Islet of Langerhans (tissue), 1 donor: ENCODE data around the gene DDA1.
A peak's percentile ranks its signal among the peaks of the same experiment; 100 is the strongest.

Experiments
- FAIRE-seq: peaks from one replicate; lab custom pipeline; 2011; peaks lifted over from hg19 to GRCh38; lab: Jason Lieb, UNC

The DDA1 gene

DNA sequence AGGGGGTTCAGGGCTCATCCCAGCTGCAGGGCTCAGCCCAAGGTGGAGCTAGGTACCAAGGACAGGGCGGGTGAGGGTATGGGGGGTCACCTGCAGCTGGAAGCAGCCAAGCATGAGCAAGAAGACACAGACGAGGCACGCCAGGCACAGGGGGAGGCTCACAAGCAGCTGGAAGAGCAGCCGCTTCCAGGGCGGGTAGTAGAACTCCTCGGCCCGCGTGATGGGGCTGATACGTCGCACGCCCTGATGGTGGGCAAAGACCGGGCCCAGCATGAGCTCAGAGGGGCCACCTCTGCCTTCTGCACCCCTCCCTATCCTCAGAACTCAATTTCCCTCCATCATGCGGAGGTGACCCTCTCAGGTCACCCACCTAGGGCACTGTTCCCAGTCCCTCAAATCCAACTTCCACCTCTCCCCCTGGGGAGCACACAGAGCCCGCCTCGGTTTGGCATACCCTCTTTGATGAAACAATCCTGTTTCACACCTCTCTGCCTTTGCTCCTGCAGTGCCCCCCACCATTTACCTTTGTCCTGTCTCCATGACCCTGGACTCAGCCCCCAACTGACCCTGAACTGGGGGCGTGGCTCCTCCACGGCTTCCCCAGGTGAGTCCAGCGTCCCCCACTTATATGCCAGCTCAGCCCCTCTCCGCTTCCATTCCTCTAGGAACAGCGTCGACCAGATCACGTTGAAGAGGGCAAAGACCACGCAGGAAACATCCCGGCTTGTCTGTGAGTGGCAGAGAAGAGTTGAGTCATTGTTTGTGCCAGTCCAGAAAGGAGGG lies 21.1 kb downstream of the DDA1 start:
- FAIRE-seq = no peak

DNA sequence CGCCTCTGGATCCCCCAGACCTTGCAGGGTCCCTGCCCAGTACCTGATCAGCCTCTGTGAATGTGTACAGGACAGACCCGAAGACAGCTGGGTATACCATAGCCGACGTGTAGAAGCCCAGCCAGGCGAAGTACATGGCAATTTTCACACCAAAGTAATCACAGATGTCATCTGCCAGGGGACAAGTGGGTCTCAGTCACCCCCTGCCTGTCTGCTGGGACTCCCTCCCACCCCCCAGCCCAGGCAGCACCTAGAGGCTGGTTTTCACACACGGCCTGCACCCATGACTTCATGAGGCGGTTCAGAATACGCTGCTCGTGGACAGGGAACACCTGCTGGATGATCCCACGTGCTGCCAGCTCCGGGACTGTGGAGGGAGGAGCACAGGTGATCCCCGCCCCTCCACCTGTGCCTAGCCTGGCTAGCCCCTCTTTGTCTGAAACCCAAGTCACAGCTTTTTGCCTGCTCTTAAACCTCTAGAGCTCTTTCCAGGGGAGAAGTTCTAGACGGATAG lies 21.7 kb downstream of the DDA1 start:
- no peak for FAIRE-seq

DNA sequence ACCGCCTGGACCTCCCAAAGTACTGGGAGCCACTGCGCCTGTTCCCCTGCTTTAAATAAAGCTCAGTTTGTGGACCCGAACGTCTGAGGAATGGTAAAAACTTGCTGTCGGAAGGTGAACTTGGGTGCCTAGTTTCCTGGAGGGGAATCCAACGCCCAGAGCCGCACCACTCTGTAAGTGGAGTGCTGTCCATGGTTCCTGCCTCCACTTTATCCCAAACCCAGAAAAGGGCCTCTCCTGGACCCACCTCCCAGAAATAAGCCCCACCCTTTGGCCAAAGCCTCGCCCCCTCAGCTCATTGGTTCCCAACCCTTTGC lies 23.0 kb downstream of the DDA1 start:
- FAIRE-seq = no peak

DNA sequence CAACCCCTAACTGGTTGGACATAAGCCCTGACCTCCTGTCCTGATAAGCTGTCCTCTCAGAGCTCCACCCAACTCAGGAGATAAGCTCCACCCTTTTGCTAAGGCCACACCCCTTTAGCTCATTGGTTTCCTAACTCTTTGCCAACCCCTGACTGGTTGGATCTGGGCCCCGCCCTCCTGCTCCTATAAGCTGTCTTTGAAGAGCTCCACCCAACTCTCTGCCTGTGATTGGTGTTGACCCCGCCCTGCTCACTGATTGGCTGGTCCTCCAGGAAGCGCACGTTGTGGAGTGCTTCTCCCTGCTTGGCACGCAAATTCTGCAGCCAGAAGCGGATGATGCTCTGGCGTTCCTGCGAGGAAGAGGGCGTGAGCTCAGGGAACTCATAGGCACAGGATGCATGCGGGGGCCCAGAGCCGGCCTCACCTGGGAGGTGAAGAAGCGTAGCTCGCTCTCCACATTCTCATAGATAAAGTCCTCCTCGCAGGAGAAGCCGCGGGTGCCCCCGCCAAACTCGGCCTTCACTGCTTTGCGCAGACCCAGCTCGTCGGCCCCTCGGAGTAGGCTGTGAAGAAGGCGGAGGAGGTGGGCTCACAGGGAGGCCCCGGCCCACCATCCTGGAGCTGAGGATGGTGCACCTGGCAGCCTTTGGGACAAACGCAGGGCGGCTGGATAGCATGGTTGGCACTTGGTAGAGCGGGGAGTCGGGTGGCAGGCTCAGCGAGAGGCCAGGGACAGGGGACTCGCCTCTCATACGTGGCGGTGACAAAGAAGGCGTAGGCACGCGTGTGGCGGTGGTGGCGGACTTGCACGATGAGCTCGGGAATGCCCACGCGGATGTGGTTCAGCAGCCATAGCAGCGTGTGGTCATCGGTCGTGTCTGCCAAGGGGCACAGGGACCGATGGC lies 23.6 kb downstream of the DDA1 start:
- no peak for FAIRE-seq

DNA sequence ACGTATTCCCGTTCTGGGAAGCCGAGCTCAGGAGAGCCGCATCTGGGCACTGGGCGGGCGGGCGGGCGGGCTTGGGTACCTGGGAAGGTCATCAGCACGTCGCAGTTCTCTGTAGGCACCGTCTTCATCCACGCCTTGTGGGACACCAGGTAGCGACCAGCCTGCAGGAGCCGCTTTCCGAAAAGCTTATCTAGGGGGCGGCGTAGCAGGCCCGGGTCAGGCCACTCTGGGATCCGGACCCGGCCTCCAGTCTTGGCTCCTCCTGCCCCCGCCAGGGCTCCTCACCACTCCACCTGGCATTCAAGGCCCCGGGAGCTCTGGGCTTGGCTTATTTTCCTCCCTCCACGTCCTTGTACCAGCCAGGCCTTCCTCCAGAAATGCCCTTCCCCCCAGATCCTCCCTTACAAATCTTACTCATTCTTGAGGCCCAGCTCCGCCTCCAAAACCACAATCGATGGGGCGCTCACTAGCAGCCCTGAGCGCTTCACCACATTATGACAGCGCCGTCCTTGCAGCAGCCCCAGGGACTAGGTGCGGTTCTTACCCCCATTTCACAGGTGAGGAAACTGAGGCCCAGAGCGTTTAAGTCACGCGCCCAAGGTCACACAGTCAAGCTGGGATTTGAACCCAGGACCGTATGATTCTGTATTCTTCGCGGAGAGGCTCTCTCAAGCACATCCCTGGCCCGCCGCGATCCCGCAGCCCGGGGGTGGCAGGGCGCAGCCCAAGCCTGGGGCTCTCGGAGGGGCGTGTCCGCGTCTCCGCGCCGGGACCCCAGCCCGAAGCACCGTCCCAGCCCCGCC lies 24.4 kb downstream of the DDA1 start:
- FAIRE-seq = no peak

DNA sequence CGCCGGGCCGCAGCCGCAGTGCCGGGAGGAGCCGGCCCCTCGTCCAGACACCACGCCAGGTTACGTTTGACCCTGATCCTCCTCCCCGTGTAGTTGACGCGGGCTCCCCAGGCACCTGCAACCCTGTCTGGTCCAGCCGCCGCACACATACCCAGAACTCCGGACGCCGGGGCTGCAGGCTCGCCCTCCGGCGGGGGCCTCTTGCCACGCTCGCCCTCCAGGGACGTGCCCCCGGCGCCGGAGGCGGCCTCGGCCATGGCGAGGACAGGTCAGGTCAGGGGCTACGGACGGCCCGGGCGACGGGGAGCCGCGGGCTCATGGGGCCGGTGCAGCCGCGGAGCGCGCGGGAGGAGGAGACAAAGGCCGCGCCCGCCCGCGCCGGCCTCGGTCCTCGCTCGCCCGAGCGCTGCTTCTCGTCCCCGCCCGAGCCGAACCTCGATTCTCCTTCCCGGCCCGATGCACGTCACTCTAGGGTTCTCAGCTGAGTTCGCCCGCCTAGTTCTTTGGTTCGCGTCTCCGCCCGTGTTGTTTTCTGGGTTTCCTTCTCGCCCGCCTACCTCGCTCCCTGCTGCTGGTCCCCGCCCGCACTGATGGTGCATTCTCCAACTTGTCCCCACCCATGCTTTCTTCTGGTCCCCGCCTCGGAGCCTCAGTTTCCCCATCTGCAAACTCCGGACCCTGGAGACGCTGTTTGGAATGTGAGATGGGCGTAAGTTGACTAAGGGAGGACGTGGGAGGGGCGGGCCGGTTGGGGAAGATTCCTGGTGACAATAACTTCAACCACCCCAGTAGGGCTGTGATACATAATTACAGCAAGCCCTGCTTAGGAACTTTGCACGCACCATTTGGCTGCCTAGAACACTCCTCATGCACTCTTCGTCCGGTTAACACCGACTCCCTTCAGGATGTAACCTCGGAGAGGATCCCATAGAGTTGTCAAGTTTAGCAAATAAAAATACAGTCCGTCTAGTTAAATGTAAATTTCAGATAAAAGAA lies 25.3 kb downstream of the DDA1 start, which contains the start of gene ANO8:
TSS of gene ANO8 (minus strand) at position 442 of the 996 bp plus-strand sequence. CDS start at position 257, 185 bp downstream.
- no peak for FAIRE-seq

DNA sequence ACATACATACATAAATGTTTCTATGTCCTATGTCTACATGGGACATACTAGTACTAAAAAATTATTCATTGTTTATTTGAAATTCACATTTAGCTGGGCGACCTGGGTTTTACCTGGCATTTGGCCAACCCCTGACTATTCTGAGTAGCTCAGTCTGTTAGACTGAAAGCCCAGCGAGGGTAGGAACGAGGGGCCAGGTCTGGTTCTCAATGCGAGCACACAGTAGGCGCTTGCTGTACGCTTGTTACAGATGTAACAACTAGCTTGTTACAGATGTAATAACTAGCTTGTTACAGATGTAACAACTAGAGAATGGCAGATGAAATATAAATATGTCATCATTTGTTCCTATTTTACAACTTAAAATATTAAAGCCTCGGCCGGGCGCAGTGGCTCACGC lies 26.2 kb downstream of the DDA1 start:
- no peak for FAIRE-seq

DNA sequence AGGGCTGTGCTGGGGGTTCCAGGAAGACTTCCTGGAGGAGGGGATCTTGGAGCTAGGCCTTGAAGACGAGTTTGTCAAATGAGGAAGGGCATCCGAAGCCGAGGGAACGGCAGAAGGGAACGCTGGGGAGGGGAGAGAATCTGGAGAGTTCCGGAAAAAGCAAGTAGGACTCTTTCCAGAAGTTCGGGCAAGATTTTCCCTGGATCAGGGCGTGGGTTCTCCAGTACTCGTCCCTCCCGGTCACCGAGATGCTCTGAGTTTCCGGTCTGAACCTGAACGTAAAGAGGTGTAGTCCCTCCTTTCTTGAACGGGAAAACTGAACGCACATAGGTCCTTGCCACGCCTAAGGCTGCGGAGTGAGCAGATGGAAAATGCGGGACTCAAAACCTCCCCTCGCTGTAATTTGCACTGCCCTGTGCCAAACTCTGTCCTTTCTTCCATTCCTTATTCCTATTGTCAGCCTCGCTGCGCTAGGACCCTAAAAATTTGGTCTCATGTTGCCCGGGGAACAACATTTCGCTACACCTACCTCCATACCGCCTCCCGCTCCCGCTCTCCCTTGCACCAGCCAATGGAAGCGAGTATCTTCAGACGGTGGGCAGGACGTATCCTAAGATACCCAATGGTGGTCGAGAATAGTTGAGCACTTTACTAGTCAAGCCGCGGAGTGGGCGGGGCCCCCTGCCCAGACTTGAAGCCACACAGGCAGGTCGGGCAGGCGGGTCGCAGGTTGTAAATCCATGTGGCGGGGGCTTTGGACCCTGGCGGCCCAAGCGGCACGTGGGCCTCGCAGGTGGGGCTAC lies 27.7 kb downstream of the DDA1 start, which contains the start of gene GTPBP3:
TSS of gene GTPBP3 (plus strand) at position 682 of the 803 bp plus-strand sequence. CDS start at position 741, 59 bp downstream.
- FAIRE-seq = peak; percentile 72

DNA sequence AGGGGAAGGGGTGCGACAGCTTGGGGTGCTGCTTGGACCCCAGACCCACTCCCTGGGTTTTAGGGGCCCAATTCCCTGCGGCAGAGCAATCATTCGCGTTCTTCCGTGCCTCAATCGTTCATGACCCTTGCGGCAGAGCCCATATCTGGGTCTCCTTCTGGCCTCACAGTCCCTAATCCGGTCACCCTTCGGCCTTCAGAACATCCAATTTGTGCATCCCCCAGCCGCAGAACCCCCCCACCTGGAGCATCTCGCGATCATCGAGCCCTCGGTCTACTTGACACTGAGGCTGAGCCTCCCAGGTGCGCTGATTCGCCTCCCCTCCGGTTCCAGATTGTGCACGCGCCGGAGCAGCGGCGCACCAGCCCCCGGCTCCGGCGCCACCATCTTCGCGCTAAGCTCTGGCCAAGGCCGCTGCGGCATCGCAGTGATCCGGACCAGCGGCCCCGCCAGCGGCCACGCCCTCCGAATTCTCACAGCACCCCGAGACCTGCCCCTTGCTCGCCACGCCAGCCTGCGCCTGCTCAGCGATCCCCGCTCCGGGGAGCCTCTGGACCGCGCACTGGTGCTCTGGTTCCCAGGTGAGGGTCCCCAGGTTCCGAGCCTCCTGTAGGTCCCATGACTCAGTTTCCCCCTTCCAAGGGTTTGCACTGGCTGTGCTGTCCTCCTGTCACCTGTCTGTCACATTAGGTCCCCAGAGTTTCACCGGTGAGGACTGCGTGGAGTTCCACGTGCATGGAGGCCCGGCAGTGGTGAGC lies 28.5 kb downstream of the DDA1 start:
- no peak for FAIRE-seq

DNA sequence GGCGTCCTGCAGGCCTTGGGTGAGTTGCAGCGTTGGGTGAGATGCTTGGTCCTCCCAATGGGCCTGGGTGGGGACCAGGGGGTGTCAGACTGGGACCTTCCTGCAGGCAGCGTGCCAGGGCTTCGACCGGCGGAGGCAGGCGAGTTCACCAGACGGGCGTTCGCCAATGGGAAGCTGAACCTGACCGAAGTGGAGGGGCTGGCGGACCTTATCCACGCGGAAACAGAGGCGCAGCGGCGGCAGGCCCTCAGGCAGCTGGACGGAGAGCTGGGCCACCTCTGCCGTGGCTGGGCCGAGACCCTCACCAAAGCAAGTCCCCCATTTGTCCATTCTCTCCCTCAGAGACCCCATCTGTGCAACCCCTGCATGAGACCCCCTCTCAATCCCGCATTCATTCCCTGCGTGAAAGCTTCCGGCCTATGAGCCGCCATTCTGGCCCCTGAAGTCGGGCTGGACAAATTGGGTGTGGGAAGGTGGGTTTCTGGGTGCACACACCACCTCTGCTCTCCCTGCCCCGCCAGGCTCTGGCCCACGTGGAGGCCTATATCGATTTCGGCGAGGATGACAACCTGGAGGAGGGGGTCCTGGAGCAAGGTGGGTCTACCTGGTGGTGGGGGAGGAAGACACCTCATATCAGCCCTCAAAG lies 29.2 kb downstream of the DDA1 start:
- FAIRE-seq = no peak

DNA sequence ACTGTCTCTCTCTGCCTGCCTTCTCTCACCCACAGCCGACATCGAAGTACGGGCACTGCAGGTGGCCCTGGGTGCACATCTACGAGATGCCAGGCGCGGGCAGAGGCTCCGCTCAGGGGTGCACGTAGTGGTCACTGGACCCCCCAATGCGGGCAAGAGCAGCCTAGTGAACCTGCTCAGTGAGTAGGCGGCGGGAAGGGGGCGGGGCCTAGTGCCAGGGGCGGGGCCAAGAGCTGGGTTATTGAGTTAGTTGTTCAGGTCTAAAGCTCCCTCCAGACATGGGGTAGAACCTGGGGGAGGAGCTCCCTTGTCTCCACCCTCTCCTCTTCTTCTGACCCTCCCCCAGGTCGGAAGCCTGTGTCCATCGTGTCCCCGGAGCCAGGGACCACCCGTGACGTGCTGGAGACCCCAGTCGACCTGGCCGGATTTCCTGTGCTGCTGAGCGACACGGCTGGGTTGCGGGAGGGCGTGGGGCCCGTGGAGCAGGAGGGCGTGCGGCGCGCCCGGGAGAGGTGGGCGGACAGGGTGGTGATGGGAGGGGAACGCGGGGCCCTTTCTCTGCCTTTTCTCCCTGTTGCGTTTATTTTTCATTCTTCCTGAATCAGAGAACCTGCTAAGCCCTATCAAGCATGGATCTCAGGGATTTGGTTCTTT lies 29.9 kb downstream of the DDA1 start:
- no peak for FAIRE-seq

DNA sequence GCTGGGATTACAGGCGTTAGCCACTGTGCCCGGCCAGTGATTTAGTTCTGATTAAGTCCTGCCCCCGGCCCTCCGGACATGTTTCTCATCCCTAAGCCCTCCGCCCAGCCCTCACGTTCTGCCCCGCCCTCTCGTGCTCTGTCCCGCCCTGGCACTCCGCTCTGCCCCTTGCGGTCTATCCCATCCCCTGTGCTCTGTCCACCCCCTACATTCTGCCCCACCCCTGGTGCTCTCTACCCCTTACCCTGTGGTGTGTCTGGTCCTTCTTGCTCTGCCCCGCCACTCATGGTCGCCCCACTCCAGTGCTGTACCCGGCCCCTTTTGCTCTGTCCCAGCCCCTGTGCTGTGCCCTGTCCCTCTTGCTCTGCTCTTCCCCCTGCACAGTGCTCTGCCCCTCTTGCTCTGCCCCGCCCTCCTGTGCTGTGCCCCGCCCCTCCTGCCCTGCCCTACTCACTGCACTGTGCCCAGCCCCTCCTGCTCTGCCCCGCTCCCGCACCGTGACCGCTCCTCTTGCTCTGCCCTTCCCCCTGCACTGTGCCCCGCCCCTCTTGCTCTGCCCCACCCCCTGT lies 31.0 kb downstream of the DDA1 start:
- FAIRE-seq = no peak

DNA sequence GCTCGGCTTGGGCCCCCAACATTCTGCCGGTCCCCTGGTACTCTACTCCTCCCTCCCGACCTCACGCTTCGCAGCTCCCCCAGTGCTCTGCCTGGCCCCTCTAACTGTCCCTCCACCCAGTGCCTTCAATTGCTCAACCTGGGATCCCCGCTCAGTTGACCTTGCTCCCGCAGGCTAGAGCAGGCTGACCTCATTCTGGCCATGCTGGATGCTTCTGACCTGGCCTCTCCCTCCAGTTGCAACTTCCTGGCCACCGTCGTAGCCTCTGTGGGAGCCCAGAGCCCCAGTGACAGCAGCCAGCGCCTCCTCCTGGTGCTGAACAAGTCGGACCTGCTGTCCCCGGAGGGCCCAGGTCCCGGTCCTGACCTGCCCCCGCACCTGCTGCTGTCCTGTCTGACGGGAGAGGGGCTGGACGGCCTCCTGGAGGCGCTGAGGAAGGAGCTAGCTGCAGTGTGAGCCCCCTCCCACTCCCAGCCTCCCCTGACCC lies 31.6 kb downstream of the DDA1 start:
- FAIRE-seq = no peak

DNA sequence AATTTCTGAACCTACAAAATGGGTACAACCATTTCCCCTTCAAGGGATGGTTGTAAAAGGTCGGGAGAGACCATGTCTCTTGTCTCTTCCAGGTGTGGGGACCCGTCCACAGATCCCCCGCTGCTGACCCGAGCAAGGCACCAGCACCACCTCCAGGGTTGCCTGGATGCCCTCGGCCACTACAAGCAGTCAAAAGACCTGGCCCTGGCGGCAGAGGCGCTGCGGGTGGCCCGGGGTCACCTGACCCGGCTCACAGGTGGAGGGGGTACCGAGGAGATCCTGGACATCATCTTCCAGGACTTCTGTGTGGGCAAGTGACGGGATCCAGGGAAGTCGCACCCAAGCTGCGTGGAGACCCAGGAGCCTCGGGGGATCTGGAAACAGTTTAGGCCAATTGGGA lies 32.0 kb downstream of the DDA1 start:
- FAIRE-seq = no peak

DNA sequence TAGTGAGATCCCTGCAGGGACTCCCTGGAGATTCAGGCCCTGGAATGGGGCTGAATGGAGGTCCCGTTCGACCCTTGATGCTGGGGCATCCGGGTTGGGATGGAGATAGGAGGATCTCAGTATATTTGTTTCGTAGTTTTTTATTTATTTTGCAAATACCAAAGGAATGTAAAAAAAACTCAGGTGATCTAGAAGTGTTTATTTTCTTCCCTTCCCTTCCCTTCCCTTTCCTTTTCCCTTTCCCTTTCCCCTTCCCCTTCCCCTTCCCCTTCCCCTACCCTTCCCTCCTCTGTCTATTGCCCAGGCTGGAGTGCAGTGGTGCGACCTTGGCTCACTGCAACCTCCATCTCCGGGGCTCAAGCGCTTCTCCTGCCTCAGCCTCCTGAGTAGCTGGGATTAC lies 32.5 kb downstream of the DDA1 start:
- FAIRE-seq = no peak

DNA sequence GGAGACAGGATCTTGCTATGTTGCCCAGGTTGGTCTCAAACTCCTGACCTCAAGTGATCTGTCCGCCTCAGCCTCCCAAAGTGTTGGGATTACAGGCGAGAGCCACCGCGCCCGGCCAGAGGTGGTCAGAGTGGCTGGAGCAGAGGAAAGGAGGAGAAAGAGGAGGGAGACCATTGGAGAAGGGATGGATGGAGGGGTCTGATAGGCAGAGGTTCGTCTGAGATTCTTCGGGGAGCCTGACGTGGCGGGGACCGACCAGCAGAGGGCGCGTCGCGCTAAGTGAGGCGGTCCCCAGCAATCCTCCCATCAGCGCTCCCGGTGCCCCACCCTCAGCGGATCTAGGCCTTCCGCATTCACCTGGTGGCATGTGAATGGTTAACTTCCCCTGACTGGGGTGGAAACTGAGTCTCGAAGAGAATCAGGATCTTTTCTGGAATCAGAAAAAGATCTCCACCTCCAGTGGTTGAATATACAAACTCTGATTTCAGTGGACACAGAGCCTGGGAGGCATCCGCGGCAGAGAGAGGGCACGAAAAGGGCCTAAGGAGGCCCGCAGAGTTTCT lies 36.8 kb downstream of the DDA1 start:
- no peak for FAIRE-seq

DNA sequence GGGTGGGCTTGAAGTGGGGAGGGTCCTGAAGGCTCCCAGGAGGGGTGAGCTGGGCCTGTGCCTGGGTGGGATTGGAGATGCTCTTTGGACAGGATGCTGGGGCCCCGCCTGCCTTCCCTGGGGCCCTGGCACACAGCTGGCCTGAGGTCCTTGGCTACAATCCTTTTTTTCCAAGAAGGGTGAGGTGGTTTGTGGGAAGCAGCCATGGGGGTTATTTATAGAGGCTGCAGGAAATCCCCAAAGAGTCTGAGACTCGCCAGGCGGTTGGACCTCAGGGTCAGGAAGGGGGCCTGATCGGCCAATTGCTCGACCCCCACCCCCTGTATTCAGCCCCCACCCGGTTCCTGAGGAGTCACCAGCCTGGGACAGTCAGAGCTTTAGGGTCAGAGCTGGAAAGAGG lies 38.0 kb downstream of the DDA1 start:
- FAIRE-seq = no peak

DNA sequence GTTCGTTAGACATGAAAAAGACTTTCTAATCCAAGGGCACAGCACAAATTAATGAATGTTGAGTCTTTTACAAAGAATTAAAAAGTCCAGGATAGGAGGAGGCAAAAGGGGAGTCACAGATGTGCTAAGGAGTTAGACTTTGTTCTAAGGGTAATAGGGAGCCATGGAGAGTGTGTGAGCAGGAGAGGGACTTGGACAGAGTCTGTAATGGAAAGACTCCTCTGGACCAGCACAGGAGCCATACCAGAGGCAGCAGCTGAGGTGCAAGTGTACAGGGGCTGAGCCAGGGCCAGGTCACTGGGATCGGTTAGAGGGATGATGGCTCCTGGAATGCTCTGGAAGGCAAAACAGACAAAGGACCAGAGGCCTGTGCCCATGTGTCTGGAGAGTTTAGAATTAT lies 38.5 kb downstream of the DDA1 start:
- no peak for FAIRE-seq
